Suprapubic skin (tissue), 4 donors: Measurements from ENCODE around the gene OGA. TPM values are rescaled to one million over a fixed set of nuclear protein-coding genes. Genes with fewer than 3 reads are reported as not detected.

Source experiments
- DNase-seq, 2 donors: peaks; one replicate each; pipeline ENCODE4 v3.0.0-alpha.2; 2019; ENCODE audit warnings: low spot score in 2 of 2
- H3K27ac ChIP-seq: fragments of 200-600 bp; sonication (generic); one replicate; pipeline ENCODE4 v1.5.1; 2019
- H3K27me3 ChIP-seq: fragments of 200-600 bp; sonication (generic); one replicate; pipeline ENCODE4 v1.5.1; 2019
- H3K36me3 ChIP-seq: fragments of 200-600 bp; sonication (generic); one replicate; pipeline ENCODE4 v1.5.1; 2019
- H3K4me1 ChIP-seq: fragments of 200-600 bp; sonication (generic); one replicate; pipeline ENCODE4 v1.5.1; 2019
- H3K4me3 ChIP-seq: fragments of 200-600 bp; sonication (generic); one replicate; pipeline ENCODE4 v1.5.1; 2019; ENCODE audit warnings: mild to moderate bottlenecking
- H3K9me3 ChIP-seq: fragments of 200-600 bp; sonication (generic); one replicate; pipeline ENCODE4 v1.5.1; 2019
- EP300 ChIP-seq: sonication (generic); formaldehyde crosslinking; IDR thresholded peaks from one replicate; pipeline ENCODE4 v1.6.1; 2017; ENCODE audit warnings: antibody characterized with exemption
- POLR2A ChIP-seq, 2 donors: fragments of 450-650 bp; IDR thresholded peaks; one replicate each; pipeline ENCODE4 v1.6.1; 2017; ENCODE audit warnings: antibody characterized with exemption in 2 of 2, mild to moderate bottlenecking in 2 of 2, moderate library complexity in 2 of 2
- POLR2AphosphoS5 ChIP-seq, 3 donors: sonication (generic); formaldehyde crosslinking; IDR thresholded peaks; one replicate each; pipeline ENCODE4 v1.6.1; 2017; ENCODE audit warnings: antibody characterized with exemption in 3 of 3
- WGBS: methylation state at CpG from one replicate; pipeline ENCODE4 v1.1.5; 2018; 5-methylcytosine and 5-hydroxymethylcytosine counted together
- total RNA-seq, 4 donors: library from RNA; depleted of rRNA; stranded (reverse); fragments of >200 nt; gene quantifications; one replicate each; pipeline ENCODE4 v1.1.0, GENCODE V29; 2016
- TF ChIP-seq, protein P1 (sequence below), 2 donors: fragments of 200-600 bp in 1 of 2; fragments of 450-650 bp in 1 of 2; sonication (generic) in 1 of 2; IDR thresholded peaks; one replicate each; pipeline ENCODE4 v1.5.1; 2016 to 2019; ENCODE audit warnings: antibody characterized with exemption in 2 of 2, mild to moderate bottlenecking in 1 of 2, moderate library complexity in 1 of 2

Gene OGA
- total RNA-seq, 4 donors from 2014 or later, result 90.2 to 423 (median 131) TPM

DNA sequence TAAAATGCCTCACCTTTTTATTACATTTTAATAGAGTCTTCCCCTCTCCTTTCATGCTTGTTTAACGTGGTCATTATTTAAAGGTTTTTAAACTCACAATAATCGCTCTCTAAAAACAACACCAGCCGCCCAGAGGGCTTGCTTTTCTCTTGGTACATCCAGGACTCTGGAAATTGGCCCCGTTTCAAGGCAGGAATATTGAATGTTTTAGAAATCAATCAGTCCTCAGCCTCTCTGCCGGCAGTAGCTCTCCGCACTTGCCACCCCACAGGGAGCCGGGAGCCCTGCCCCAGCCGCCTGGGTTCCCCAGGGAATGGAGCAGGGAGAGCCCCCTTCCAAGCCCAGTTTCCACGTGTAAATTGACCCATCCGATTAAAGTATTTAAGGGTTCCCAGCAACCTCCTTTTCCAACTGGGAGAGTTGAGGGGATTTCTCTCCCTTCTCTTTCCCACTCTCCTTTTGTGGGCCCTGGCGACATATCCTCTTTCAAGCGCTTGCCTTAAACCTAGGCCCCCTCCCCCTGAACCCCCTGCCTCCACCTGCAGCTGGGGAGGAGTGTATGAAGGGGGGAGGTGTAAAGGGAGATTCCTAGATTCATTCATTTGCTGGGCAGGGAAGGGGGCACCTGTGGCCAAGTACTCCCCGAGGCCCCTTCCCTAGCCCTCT is 44.2 kb downstream of the OGA start:
- Histone ChIP-seq H3K4me1 (peaks cover 32% of the 10 kb centered on the region), H3K9me3 (no peaks in the 10 kb centered on the region), H3K4me3 (no peak overlapping the region), H3K27ac (no peak overlapping the region), H3K27me3 (peaks cover 92% of the 10 kb centered on the region), H3K36me3 (no peaks in the 10 kb centered on the region)
- DNase-seq, result peak in 1 of 2 donors; percentile 38
- no peak for TF ChIP-seq POLR2AphosphoS5 (IDR thresholded peaks at IDR 0.05)
- no peak for TF ChIP-seq POLR2A (IDR thresholded peaks at IDR 0.05)
- TF ChIP-seq EP300, result no peak
- TF ChIP-seq, protein P1, sequence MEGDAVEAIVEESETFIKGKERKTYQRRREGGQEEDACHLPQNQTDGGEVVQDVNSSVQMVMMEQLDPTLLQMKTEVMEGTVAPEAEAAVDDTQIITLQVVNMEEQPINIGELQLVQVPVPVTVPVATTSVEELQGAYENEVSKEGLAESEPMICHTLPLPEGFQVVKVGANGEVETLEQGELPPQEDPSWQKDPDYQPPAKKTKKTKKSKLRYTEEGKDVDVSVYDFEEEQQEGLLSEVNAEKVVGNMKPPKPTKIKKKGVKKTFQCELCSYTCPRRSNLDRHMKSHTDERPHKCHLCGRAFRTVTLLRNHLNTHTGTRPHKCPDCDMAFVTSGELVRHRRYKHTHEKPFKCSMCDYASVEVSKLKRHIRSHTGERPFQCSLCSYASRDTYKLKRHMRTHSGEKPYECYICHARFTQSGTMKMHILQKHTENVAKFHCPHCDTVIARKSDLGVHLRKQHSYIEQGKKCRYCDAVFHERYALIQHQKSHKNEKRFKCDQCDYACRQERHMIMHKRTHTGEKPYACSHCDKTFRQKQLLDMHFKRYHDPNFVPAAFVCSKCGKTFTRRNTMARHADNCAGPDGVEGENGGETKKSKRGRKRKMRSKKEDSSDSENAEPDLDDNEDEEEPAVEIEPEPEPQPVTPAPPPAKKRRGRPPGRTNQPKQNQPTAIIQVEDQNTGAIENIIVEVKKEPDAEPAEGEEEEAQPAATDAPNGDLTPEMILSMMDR (IDR thresholded peaks at IDR 0.05), result no peak
- 12% methylated on average over 13 of the region's 13 CpGs for WGBS

DNA sequence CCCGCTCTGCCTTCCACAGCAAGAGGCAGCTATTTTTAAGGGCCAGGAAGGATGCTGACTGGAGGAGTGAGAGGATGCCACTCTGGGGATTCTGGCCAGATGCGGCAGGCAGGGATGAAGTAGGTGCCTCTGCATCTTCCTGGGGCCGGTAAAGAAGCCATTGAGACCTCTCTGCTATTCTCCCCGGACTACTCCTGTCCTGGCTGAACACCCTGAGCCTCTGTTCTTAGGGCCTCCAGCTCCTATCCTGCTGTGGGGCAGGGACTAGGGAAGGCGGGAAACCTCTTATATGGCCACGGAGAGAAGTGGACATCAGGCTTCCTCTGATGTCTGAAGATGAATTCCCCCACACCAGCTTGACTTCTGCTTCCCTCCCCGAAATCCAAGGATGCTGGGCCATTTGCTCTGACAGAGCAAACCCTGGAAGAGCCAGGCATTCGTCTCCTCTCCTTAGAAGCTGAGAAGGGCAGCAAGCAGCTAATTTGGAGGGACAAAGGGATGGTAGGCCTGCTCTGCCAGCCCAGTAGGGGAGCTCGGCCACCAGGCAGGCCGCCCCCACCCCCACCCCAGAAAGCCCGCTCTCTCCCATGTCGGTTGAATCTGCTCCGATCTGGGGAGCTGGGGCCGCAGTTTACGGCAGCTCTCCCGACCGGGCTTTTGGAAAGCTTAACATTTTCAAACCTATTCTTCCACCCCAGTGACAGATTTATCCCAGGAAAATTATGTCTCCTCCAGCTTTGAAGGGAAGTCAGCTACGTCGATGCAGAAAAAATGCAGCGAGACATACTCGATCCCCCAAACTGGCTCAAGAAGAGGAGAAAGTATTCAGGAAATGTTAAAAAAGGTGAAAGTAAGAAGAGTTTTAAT is 45.1 kb downstream of the OGA start:
- 24% methylated on average over 15 of the region's 21 CpGs for WGBS

DNA sequence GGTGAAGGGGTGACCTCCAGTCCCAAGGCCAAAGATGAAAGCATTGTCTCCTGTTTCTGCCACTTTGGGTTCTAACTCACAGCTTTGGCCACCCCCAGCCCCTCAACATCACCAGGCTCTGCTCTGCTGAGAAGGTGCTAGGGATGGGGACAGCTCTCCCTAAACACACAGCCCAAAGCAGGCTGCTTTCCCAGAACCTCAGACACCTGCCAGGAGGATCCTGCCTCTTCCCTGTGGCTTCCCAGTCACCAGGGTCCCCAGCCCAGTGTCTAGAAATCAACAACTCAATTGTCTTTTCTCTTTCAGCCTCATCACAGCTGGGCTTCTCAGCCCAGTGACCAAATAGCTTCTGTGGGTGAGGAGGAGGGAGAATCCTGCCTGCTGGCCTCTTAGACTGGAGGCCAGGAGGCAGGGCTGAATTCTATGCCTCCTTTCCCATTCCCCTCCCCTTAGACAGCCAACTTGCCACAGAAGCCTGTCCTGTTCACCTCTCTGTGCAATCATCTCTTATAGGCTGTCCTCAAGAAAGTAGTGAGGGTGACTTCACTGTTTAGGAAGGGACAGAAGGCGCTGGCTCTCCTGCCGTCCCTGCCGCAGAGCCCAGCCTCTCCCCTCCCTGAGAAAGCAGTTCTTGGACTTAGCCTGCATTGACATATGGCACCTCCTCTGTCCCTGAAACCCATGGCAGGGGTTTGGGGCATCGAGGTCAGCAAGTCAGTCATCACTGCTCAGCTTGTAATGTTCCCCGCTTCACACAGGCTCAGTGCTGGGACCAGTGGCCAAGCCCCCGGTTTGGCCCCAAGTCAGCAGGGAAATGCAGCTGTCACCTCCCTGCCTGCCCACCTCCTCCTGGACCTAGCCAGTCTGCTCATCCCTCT is 46.0 kb downstream of the OGA start:
- no peaks in the 10 kb centered on the region for H3K36me3 ChIP-seq
- no peak overlapping the region for H3K27ac ChIP-seq
- DNase-seq, result peak in 1 of 2 donors; percentile 53
- no peaks in the 10 kb centered on the region for H3K9me3 ChIP-seq
- H3K27me3 ChIP-seq, result peaks cover 88% of the 10 kb centered on the region
- H3K4me1 ChIP-seq, result peaks cover 24% of the 10 kb centered on the region
- no peak overlapping the region for H3K4me3 ChIP-seq
- 80% methylated on average over 3 of the region's 6 CpGs for WGBS
- TF ChIP-seq EP300, result no peak
- no peak for TF ChIP-seq POLR2A (IDR thresholded peaks at IDR 0.05)
- no peak for TF ChIP-seq POLR2AphosphoS5 (IDR thresholded peaks at IDR 0.05)
- TF ChIP-seq, protein P1 (IDR thresholded peaks at IDR 0.05), result no peak

More for the DNA sequence above, 45.1 kb downstream of the OGA start:
- Histone ChIP-seq H3K9me3 (no peaks in the 10 kb centered on the region), H3K4me1 (peaks cover 24% of the 10 kb centered on the region), H3K27ac (no peak overlapping the region), H3K4me3 (no peak overlapping the region), H3K36me3 (no peaks in the 10 kb centered on the region), H3K27me3 (peaks cover 87% of the 10 kb centered on the region)
- TF ChIP-seq EP300 (no peak), POLR2AphosphoS5 (IDR thresholded peaks at IDR 0.05) (no peak), POLR2A (IDR thresholded peaks at IDR 0.05) (no peak)
- TF ChIP-seq, protein P1 (IDR thresholded peaks at IDR 0.05), result no peak
- DNase-seq, result peak in 1 of 2 donors; percentile 40

DNA sequence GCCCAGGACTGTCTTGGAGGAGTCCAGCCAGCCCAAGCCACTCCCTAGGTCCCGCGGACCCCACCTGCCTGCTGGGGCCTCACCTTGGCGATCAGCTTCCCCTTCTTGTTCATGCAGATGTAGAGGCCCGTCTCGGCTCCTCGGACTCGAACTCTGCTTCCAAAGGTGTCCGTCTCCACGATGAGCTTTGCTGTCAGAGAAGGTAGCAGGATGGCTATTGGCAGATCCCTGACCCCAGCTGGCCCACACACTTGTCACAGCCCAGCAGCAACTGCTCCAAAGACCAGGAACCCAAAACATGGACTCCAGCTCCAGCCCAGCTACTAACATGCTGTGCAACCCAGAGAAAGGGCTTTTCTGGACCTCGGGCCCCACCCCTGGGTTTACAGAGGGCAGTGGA is 46.9 kb downstream of the OGA start:
- H3K4me3 ChIP-seq, result no peak overlapping the region
- WGBS, result 84% methylated on average over 10 of the region's 10 CpGs
- H3K27ac ChIP-seq, result no peak overlapping the region
- H3K27me3 ChIP-seq, result peaks cover 81% of the 10 kb centered on the region
- no peaks in the 10 kb centered on the region for H3K9me3 ChIP-seq
- TF ChIP-seq EP300, result no peak
- TF ChIP-seq POLR2AphosphoS5 (IDR thresholded peaks at IDR 0.05), result no peak
- TF ChIP-seq, protein P1 (IDR thresholded peaks at IDR 0.05), result no peak
- TF ChIP-seq POLR2A (IDR thresholded peaks at IDR 0.05), result no peak
- peaks cover 21% of the 10 kb centered on the region for H3K4me1 ChIP-seq
- H3K36me3 ChIP-seq, result no peaks in the 10 kb centered on the region
- peak in 1 of 2 donors; percentile 75 for DNase-seq
